Ovary (tissue), 3 donors: ENCODE measurements around the gene RAP1GAP2.

ENCODE experiments used
- EP300 ChIP-seq: sonication (generic); formaldehyde crosslinking; IDR thresholded peaks from one replicate; pipeline ENCODE4 v1.6.1; 2017; ENCODE audit warnings: antibody characterized with exemption
- TF ChIP-seq, protein P1 (sequence below), 3 donors: fragments of 450-650 bp in 2 of 3; fragments of 200-600 bp in 1 of 3; IDR thresholded peaks; one replicate each; pipeline versions ENCODE4 v1.5.1 to v1.8.0; 2016 to 2022; ENCODE audit warnings: antibody characterized with exemption in 3 of 3, mild to moderate bottlenecking in 1 of 3
- donor health status: DM: no; HTN: no; CAD: no.

DNA sequence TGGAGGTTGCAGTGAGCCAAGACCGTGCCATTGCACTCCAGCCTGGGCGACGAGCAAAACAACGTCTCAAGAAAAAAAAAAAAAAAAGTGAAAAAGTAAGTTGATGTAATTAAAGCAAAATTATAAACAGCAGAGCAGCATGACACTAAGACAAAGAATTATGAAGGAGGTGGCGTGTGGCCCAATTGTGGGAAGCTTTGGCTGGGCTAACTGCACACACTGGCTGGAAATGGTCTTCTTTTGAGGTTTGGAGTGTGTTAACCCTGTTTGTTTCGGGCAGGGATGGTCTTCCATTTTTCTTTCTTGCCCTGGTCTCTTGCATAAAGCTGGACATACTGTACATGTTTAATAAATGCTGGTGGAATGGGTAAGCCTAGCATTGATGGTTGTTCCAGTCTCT is 54.8 kb downstream of the RAP1GAP2 start:
- TF ChIP-seq, protein P1, sequence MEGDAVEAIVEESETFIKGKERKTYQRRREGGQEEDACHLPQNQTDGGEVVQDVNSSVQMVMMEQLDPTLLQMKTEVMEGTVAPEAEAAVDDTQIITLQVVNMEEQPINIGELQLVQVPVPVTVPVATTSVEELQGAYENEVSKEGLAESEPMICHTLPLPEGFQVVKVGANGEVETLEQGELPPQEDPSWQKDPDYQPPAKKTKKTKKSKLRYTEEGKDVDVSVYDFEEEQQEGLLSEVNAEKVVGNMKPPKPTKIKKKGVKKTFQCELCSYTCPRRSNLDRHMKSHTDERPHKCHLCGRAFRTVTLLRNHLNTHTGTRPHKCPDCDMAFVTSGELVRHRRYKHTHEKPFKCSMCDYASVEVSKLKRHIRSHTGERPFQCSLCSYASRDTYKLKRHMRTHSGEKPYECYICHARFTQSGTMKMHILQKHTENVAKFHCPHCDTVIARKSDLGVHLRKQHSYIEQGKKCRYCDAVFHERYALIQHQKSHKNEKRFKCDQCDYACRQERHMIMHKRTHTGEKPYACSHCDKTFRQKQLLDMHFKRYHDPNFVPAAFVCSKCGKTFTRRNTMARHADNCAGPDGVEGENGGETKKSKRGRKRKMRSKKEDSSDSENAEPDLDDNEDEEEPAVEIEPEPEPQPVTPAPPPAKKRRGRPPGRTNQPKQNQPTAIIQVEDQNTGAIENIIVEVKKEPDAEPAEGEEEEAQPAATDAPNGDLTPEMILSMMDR (IDR thresholded peaks at IDR 0.05) = no peak
- no peak for TF ChIP-seq EP300
